GM12878 (cell line): Measurements from ENCODE around the gene DHDH. TPM values are rescaled to one million over a fixed set of nuclear protein-coding genes. Genes with fewer than 3 reads are reported as not detected.

Experiments
- BACH1 ChIP-seq: fragments of 450-650 bp; IDR thresholded peaks from 2 replicates; pipeline ENCODE4 v1.6.1; 2017; ENCODE audit warnings: mild to moderate bottlenecking, borderline replicate concordance
- BCL3 ChIP-seq: IDR thresholded peaks from 2 replicates; pipeline ENCODE4 v1.6.1; 2011; ENCODE audit warnings: borderline replicate concordance, low read depth, mild to moderate bottlenecking, moderate library complexity, low read length; ENCODE audit not compliant: insufficient read depth, poor library complexity, severe bottlenecking
- BMI1 ChIP-seq: fragments of 450-650 bp; IDR thresholded peaks from 2 replicates; pipeline ENCODE4 v1.6.1; 2016; ENCODE audit warnings: mild to moderate bottlenecking, moderate library complexity, borderline replicate concordance
- CEBPZ ChIP-seq: fragments of 150-350 bp; IDR thresholded peaks from 2 replicates; pipeline ENCODE4 v1.6.1; 2016; ENCODE audit warnings: low read depth, low read length
- CHD2 ChIP-seq: IDR thresholded peaks from 2 replicates; pipeline ENCODE4 v1.6.1; 2011; ENCODE audit warnings: low read depth, low read length, improper control_type of control experiment, borderline replicate concordance
- GATAD2B ChIP-seq: fragments of 450-650 bp; conservative IDR thresholded peaks from 2 replicates; pipeline ENCODE4 v1.6.1; 2017; ENCODE audit warnings: low read depth, mild to moderate bottlenecking, moderate library complexity
- HSF1 ChIP-seq: fragments of 150-350 bp; IDR thresholded peaks from 2 replicates; pipeline ENCODE4 v1.6.1; 2014; ENCODE audit warnings: mild to moderate bottlenecking, low read depth, low read length
- IKZF1 ChIP-seq: fragments of 450-650 bp; conservative IDR thresholded peaks from 2 replicates; pipeline ENCODE4 v1.6.1; 2017; ENCODE audit warnings: antibody characterized with exemption, mild to moderate bottlenecking
- IKZF2 ChIP-seq, 2 experiments: fragments of 450-650 bp; IDR thresholded peaks; 2 replicates each; pipeline ENCODE4 v1.6.1; 2017; ENCODE audit warnings: mild to moderate bottlenecking in 2 of 2, moderate library complexity in 2 of 2
- MTA3 ChIP-seq: IDR thresholded peaks from 2 replicates; pipeline ENCODE4 v1.6.1; 2012; ENCODE audit warnings: low read length, inconsistent platforms, borderline replicate concordance
- MYB ChIP-seq: fragments of 150-350 bp; IDR thresholded peaks from 2 replicates; pipeline ENCODE4 v1.6.1; 2014; ENCODE audit warnings: mild to moderate bottlenecking, low read depth, low read length, borderline replicate concordance
- PAX5 ChIP-seq: IDR thresholded peaks from 2 replicates; pipeline ENCODE4 v1.6.1; 2011; ENCODE audit warnings: low read depth, low read length, borderline replicate concordance
- POLR2A ChIP-seq: IDR thresholded peaks from 2 replicates; pipeline ENCODE4 v1.6.1; 2011; ENCODE audit warnings: low read depth, mild to moderate bottlenecking, low read length
- POLR2AphosphoS2 ChIP-seq: IDR thresholded peaks from 2 replicates; pipeline ENCODE4 v1.6.1; 2011; ENCODE audit warnings: low read depth, mild to moderate bottlenecking, low read length, improper control_type of control experiment, moderate library complexity
- POLR2AphosphoS5 ChIP-seq: IDR thresholded peaks from 2 replicates; pipeline ENCODE4 v1.6.1; 2011; ENCODE audit warnings: mild to moderate bottlenecking, low read length, inconsistent platforms
- POU2F2 ChIP-seq: IDR thresholded peaks from 3 replicates; pipeline ENCODE4 v1.6.1; 2011; ENCODE audit warnings: low read depth, mild to moderate bottlenecking, low read length, borderline replicate concordance
- SPI1 ChIP-seq: IDR thresholded peaks from 2 replicates; pipeline ENCODE4 v1.6.1; 2011; ENCODE audit warnings: low read depth, mild to moderate bottlenecking, low read length, moderate library complexity, borderline replicate concordance; ENCODE audit not compliant: insufficient read depth
- TCF3 ChIP-seq: IDR thresholded peaks from 2 replicates; pipeline ENCODE4 v1.6.1; 2012; ENCODE audit warnings: low read depth, mild to moderate bottlenecking, low read length, borderline replicate concordance; ENCODE audit not compliant: insufficient read depth
- YY1 ChIP-seq: IDR thresholded peaks from 2 replicates; pipeline ENCODE4 v1.6.1; 2011; ENCODE audit warnings: low read depth, mild to moderate bottlenecking, low read length
- ZNF207 ChIP-seq: fragments of 450-650 bp; IDR thresholded peaks from 2 replicates; pipeline ENCODE4 v1.6.1; 2014; ENCODE audit warnings: antibody characterized with exemption, mild to moderate bottlenecking, borderline replicate concordance
- ZNF622 ChIP-seq: fragments of 450-650 bp; IDR thresholded peaks from 2 replicates; pipeline ENCODE4 v1.6.1; 2017; ENCODE audit warnings: mild to moderate bottlenecking, inconsistent platforms
- polyA plus RNA-seq, 11 experiments: library from polyadenylated mRNA; depleted of rRNA in 4 of 11; unstranded in 6 of 11; stranded (reverse) in 5 of 11; fragments of >200 nt; fragmentation: Nextera tagmentation in 4 of 11; fragmentation: Illumina TruSeq in 1 of 11; extraction: Ambion mirVana in 4 of 11; extraction: Trizol in 1 of 11; gene quantifications; 1 replicate in 1 of 11; 2 replicates in 10 of 11; pipeline versions ENCODE4 v1.2.1 to v1.2.3, GENCODE V29; 2011 to 2016; ENCODE audit warnings: inconsistent platforms in 2 of 11, missing spikeins in 2 of 11, low read depth in 1 of 11
- total RNA-seq, 4 experiments: library from RNA; depleted of rRNA in 3 of 4; stranded (reverse); fragments of >200 nt in 3 of 4; fragmentation: Illumina TruSeq in 1 of 4; extraction: Trizol in 1 of 4; gene quantifications; 2 replicates each; pipeline versions ENCODE4 v1.2.1 to v1.2.3, GENCODE V29; 2013 to 2021

DHDH gene
- total and polyA plus RNA-seq, 10 of the 15 experiments (the other 5 are each of a cell fraction or from before 2014, with no cell fraction given): 0.13 to 0.21 (median 0.15) TPM; not detected in 7

- TF ChIP-seq BCL3 (peak; percentile 46), SPI1 (peak; percentile 84), CEBPZ (no peak), GATAD2B (0 out of 2 replicates have a peak, but pooled peaks have one; percentile 42), POLR2AphosphoS2 (peak; percentile 80; the same call in 1 of the 2 replicates), MYB (0 out of 2 replicates have a peak, but pooled peaks have one; percentile 26), POU2F2 (peak; percentile 55; the same call in 1 of the 3 replicates), TCF3 (peak; percentile 51; the same call in 1 of the 2 replicates), PAX5 (peak; percentile 46; the same call in 1 of the 2 replicates), HSF1 (no peak), MTA3 (peak; percentile 27; the same call in 1 of the 2 replicates), YY1 (0 out of 2 replicates have a peak, but pooled peaks have one; percentile 35), ZNF622 (no peak), IKZF1 (peak; percentile 54; the same call in 1 of the 2 replicates), IKZF2 (IDR thresholded peaks at IDR 0.05) (peak; percentile 62 to 67), POLR2A (peak; percentile 71), CHD2 (peak; percentile 46; the same call in 1 of the 2 replicates), ZNF207 (no peak), BACH1 (peak; percentile 87), POLR2AphosphoS5 (peak; percentile 85; the same call in 1 of the 2 replicates), BMI1 (0 out of 2 replicates have a peak, but pooled peaks have one; percentile 27)
Observed at GRCh38 chr19:48967346-48968178, 34.1 kb downstream of the DHDH start (continued).
